Ovary (tissue), 9 donors: ENCODE measurements around the gene PCBP3. TPM values are rescaled to one million over a fixed set of nuclear protein-coding genes. Genes with fewer than 3 reads are reported as not detected.

ENCODE experiments used
- DNase-seq, 5 donors: peaks; one replicate each; pipeline ENCODE4 v3.0.0-alpha.2; 2019 to 2020
- H3K27ac ChIP-seq, 2 donors: fragments of 200-600 bp; one replicate each; pipeline versions ENCODE4 v1.5.1 to v1.8.0; 2019 to 2022
- H3K27me3 ChIP-seq: fragments of 200-600 bp; one replicate; pipeline ENCODE4 v1.8.0; 2022
- H3K36me3 ChIP-seq: fragments of 200-600 bp; sonication (generic); one replicate; pipeline ENCODE4 v1.5.1; 2019
- H3K4me1 ChIP-seq: one replicate; pipeline ENCODE4 v1.8.1; 2013; ENCODE audit warnings: mild to moderate bottlenecking, moderate library complexity; ENCODE audit not compliant: insufficient read depth
- H3K4me3 ChIP-seq: fragments of 200-600 bp; sonication (generic); one replicate; pipeline ENCODE4 v1.5.1; 2017
- H3K9me3 ChIP-seq, 2 donors: fragments of 200-600 bp in 1 of 2; sonication (generic) in 1 of 2; one replicate each; pipeline versions ENCODE4 v1.5.1 to v1.8.1; 2013 to 2019; ENCODE audit warnings: mild to moderate bottlenecking in 1 of 2, moderate library complexity in 1 of 2
- CTCF ChIP-seq, 3 donors: fragments of 450-650 bp in 2 of 3; fragments of 200-600 bp in 1 of 3; IDR thresholded peaks; one replicate each; pipeline versions ENCODE4 v1.5.1 to v1.8.0; 2016 to 2022; ENCODE audit warnings: antibody characterized with exemption in 3 of 3, mild to moderate bottlenecking in 1 of 3
- EP300 ChIP-seq: sonication (generic); formaldehyde crosslinking; IDR thresholded peaks from one replicate; pipeline ENCODE4 v1.6.1; 2017; ENCODE audit warnings: antibody characterized with exemption
- POLR2A ChIP-seq: fragments of 450-650 bp; IDR thresholded peaks from one replicate; pipeline ENCODE4 v1.6.1; 2017; ENCODE audit warnings: antibody characterized with exemption, mild to moderate bottlenecking, moderate library complexity
- WGBS, 3 donors: extraction: QIAGEN DNeasy Blood & Tissue Kit in 1 of 3; methylation state at CpG; one replicate each; pipeline versions ENCODE4 v1.1.5 to v1.1.7; 2013 to 2017; 5-methylcytosine and 5-hydroxymethylcytosine counted together
- intact Hi-C, 4 donors: fragments of 100-400 bp; cut with DNase I; formaldehyde crosslinking; loops; one replicate each; pipeline versions ENCODE4 v1.11.0 to v1.15.1; 2022 to 2023
- polyA plus RNA-seq, 2 donors: library from polyadenylated mRNA; stranded (reverse); fragments of 200-250 nt in 1 of 2; fragments of 350-450 nt in 1 of 2; fragmentation: Illumina TruSeq in 1 of 2; extraction: RNeasy Lipid Tissue Mini Kit (QIAGEN cat#74804) in 1 of 2; gene quantifications; one replicate each; pipeline ENCODE4 v1.2.3, GENCODE V29; 2013 to 2014
- total RNA-seq, 7 donors: library from RNA; depleted of rRNA in 2 of 7; stranded (reverse); fragments of >200 nt in 2 of 7; fragmentation: NEBNext Ultra II Directional in 3 of 7; extraction: Animal tissue kit (Norgen Biotek cat#: 25700) in 3 of 7; gene quantifications; one replicate each; pipeline versions ENCODE4 v1.1.0 to v1.2.4, GENCODE V29; 2016 to 2023
- donor health status: DM: no; HTN: no; CAD: no; lungs with moderate emphysema.
- donor health status: DM: no; HTN: no; CAD: no.
- donor health status: Bipolar disorder and iron deficiency.
- donor health status: DM: yes; HTN: yes; CAD: no.
- donor health status: DM: no; HTN: no; CAD: no.
- donor health status: DM: yes; HTN: yes; CAD: no.

PCBP3 gene
- total and polyA plus RNA-seq, 9 donors: 2.4 to 10.1 (median 5.4) TPM

- Histone ChIP-seq H3K4me3 (no peak overlapping the region), H3K9me3 (no peaks in the 10 kb centered on the region), H3K27ac (no peak overlapping the region), H3K27me3 (no peaks in the 10 kb centered on the region), H3K4me1 (no peaks in the 10 kb centered on the region), H3K36me3 (no peaks in the 10 kb centered on the region)
- intact Hi-C loops: no loop called here
- WGBS, 3 donors: 66 to 76% (median 69%) methylated on average over 10 of the region's 10 CpGs
- DNase-seq: no peak
- no peak for TF ChIP-seq EP300
- TF ChIP-seq CTCF (IDR thresholded peaks at IDR 0.05): no peak
- TF ChIP-seq POLR2A: no peak
Observed at GRCh38 chr21:45889256-45889655, 245.7 kb downstream of the PCBP3 start.

- WGBS, 3 donors: 18 to 43% (median 25%) methylated on average over 10 of the region's 10 CpGs
- intact Hi-C loops: no loop called here
- Histone ChIP-seq H3K4me3 (no peak overlapping the region), H3K27ac (no peak overlapping the region), H3K36me3 (no peaks in the 10 kb centered on the region), H3K4me1 (no peaks in the 10 kb centered on the region), H3K27me3 (no peaks in the 10 kb centered on the region), H3K9me3 (no peaks in the 10 kb centered on the region)
- no peak for DNase-seq
- TF ChIP-seq POLR2A (no peak), EP300 (no peak), CTCF (IDR thresholded peaks at IDR 0.05) (no peak)
Observed at GRCh38 chr21:45889961-45890360, 246.4 kb downstream of the PCBP3 start.

GRCh38 chr21:45891388-45892155, 248.0 kb downstream of the PCBP3 start:
- TF ChIP-seq EP300 (no peak), CTCF (IDR thresholded peaks at IDR 0.05) (no peak), POLR2A (no peak)
- H3K4me3 ChIP-seq: no peak overlapping the region
- H3K27me3 ChIP-seq: no peaks in the 10 kb centered on the region
- H3K4me1 ChIP-seq: no peaks in the 10 kb centered on the region
- intact Hi-C loops: no loop called here
- no peak for DNase-seq
- no peaks in the 10 kb centered on the region for H3K9me3 ChIP-seq
- WGBS, 3 donors: 73 to 81% (median 73%) methylated on average over 26 of the region's 26 CpGs
- no peak overlapping the region for H3K27ac ChIP-seq
- H3K36me3 ChIP-seq: no peaks in the 10 kb centered on the region

GRCh38 chr21:45892156-45892915, 248.8 kb downstream of the PCBP3 start:
- Histone ChIP-seq H3K27ac (no peak overlapping the region), H3K4me3 (no peak overlapping the region), H3K4me1 (no peaks in the 10 kb centered on the region), H3K36me3 (no peaks in the 10 kb centered on the region), H3K9me3 (no peaks in the 10 kb centered on the region), H3K27me3 (no peaks in the 10 kb centered on the region)
- TF ChIP-seq POLR2A (no peak), CTCF (IDR thresholded peaks at IDR 0.05) (no peak), EP300 (no peak)
- 64 to 86% (median 73%) methylated on average over 26 of the region's 26 CpGs for WGBS, 3 donors
- no peak for DNase-seq
- intact Hi-C loops: no loop called here
